Esophagus muscularis mucosa (tissue), 4 donors: Measurements from ENCODE around the gene OSBPL10.

Experiments used
- CTCF ChIP-seq, 3 experiments: fragments of 200-600 bp in 2 of 3; fragments of 450-650 bp in 1 of 3; sonication (generic) in 2 of 3; IDR thresholded peaks; one replicate each; pipeline ENCODE4 v1.5.1; 2017 to 2019; ENCODE audit warnings: antibody characterized with exemption in 3 of 3, mild to moderate bottlenecking in 2 of 3, moderate library complexity in 1 of 3
- EP300 ChIP-seq: sonication (generic); formaldehyde crosslinking; IDR thresholded peaks from one replicate; pipeline ENCODE4 v1.6.1; 2017; ENCODE audit warnings: antibody characterized with exemption
- POLR2A ChIP-seq: fragments of 450-650 bp; IDR thresholded peaks from one replicate; pipeline ENCODE4 v1.6.1; 2017; ENCODE audit warnings: antibody characterized with exemption, moderate library complexity, mild to moderate bottlenecking, low read depth
- POLR2AphosphoS5 ChIP-seq, 2 donors: sonication (generic); formaldehyde crosslinking; IDR thresholded peaks; one replicate each; pipeline ENCODE4 v1.6.1; 2017; ENCODE audit warnings: antibody characterized with exemption in 2 of 2

- no peak for TF ChIP-seq CTCF (IDR thresholded peaks at IDR 0.05)
- TF ChIP-seq POLR2A: no peak
- TF ChIP-seq POLR2AphosphoS5 (IDR thresholded peaks at IDR 0.05): no peak
- no peak for TF ChIP-seq EP300
Measured at GRCh38 chr3:31772758-31773473, 208.1 kb downstream of the OSBPL10 start.
